ENCODE measurements around the gene YPEL4.

- no peak for TF ChIP-seq MEF2A (IDR thresholded peaks at IDR 0.05; ENCODE audit: borderline replicate concordance, low read depth)
- TF ChIP-seq YY1 (IDR thresholded peaks at IDR 0.05; ENCODE audit: low read depth), result no peak
- peak; percentile 61 for TF ChIP-seq CTCF (IDR thresholded peaks at IDR 0.05)
- no peak for TF ChIP-seq NRF1 (IDR thresholded peaks at IDR 0.05; ENCODE audit: low read depth, low read length)
- no peak for TF ChIP-seq USF1 (IDR thresholded peaks at IDR 0.05; ENCODE audit: borderline replicate concordance, low read depth)
- TF ChIP-seq USF2 (IDR thresholded peaks at IDR 0.05; ENCODE audit: borderline replicate concordance, low read depth, low read length), result no peak
These were observed 8.5 kb downstream of the YPEL4 start for GRCh38 chr11:57641011-57641807.
